HepG2 (cell line): ENCODE measurements around the gene SLC9C2. TPM values are rescaled to one million over a fixed set of nuclear protein-coding genes. Genes with fewer than 3 reads are reported as not detected.

Source experiments
- ATAC-seq: fragments of 200-7000 bp; cut with Tn5 transposase; 3 replicates; pipeline ENCODE4 v1.9.1; 2020; ENCODE audit warnings: mild to moderate bottlenecking, moderate library complexity
- BruUV-seq: library from RNA; stranded (reverse); fragments of 400-500 nt; replicated peaks from 2 replicates; lab custom pipeline; 2021; lab: Mats Ljungman, UMichigan
- CTCF ChIA-PET: fragments of 300-600 bp; formaldehyde crosslinking; extraction: SDS; loops from one replicate; lab custom pipeline; 2021; ENCODE audit warnings: low total read pairs, inconsistent platforms, low intra/inter-chr PET ratio; lab: Yijun Ruan, JAX
- POLR2A ChIA-PET: fragments of 350-600 bp; sonication (Branson Sonifier 250); formaldehyde crosslinking; loops from one replicate; lab custom pipeline; 2020; ENCODE audit warnings: antibody characterized with exemption, inconsistent platforms; lab: Yijun Ruan, JAX
- DNase-seq: peaks from one replicate; pipeline ENCODE4 v3.0.0-alpha.2; 2015; ENCODE audit warnings: low spot score
- FAIRE-seq: peaks from 3 replicates; lab custom pipeline; 2011; peaks lifted over from hg19 to GRCh38; lab: Jason Lieb, UNC
- H2AFZ ChIP-seq: one replicate; pipeline ENCODE4 v1.6.1; 2011; ENCODE audit warnings: low read length, inconsistent platforms
- H3K27ac ChIP-seq: fragments of 300-600 bp; 3 replicates; pipeline ENCODE4 v1.8.0; 2011; ENCODE audit warnings: mixed run types, mild to moderate bottlenecking, mixed read lengths, low read length, inconsistent platforms; ENCODE audit not compliant: insufficient read depth; ENCODE audit errors: extremely low read length
- H3K27me3 ChIP-seq, 2 experiments: fragments of 200-600 bp in 1 of 2; 2 replicates in 1 of 2; 3 replicates in 1 of 2; pipeline versions ENCODE4 v1.6.0 to v1.8.0; 2011; ENCODE audit warnings: low read length in 2 of 2, mild to moderate bottlenecking in 2 of 2, moderate library complexity in 2 of 2, inconsistent platforms in 1 of 2; ENCODE audit not compliant: insufficient read depth in 2 of 2, control insufficient read depth in 1 of 2
- H3K36me3 ChIP-seq, 2 experiments: fragments of 200-600 bp in 1 of 2; replicated peaks in 1 of 2; 2 replicates in 1 of 2; 3 replicates in 1 of 2; pipeline versions ENCODE4 v1.5.1 to v1.8.0; 2011; ENCODE audit warnings: low read length in 2 of 2, inconsistent platforms in 1 of 2; ENCODE audit not compliant: insufficient read depth in 2 of 2, control insufficient read depth in 1 of 2
- H3K4me1 ChIP-seq: 2 replicates; pipeline ENCODE4 v1.5.1; 2012; ENCODE audit warnings: low read length, inconsistent platforms; ENCODE audit not compliant: insufficient read depth
- H3K4me2 ChIP-seq: 2 replicates; pipeline ENCODE4 v1.6.0; 2011; ENCODE audit warnings: low read depth, low read length, inconsistent platforms
- H3K4me3 ChIP-seq, 3 experiments: fragments of 200-600 bp in 1 of 3; sonication (generic), shearing (Covaris generic) in 1 of 3; replicated peaks in 1 of 3; 2 replicates each; pipeline ENCODE4 v1.5.1; 2011 to 2016; ENCODE audit warnings: low read length in 3 of 3, inconsistent platforms in 2 of 3, low read depth in 2 of 3, mild to moderate bottlenecking in 2 of 3, control low read depth in 1 of 3, mixed read lengths in 1 of 3; ENCODE audit not compliant: insufficient read depth in 1 of 3
- H3K79me2 ChIP-seq: one replicate; pipeline ENCODE4 v1.6.1; 2011; ENCODE audit warnings: low read length, inconsistent platforms; ENCODE audit not compliant: insufficient read depth
- H3K9ac ChIP-seq: 2 replicates; pipeline ENCODE4 v1.6.0; 2011; ENCODE audit warnings: mild to moderate bottlenecking, low read depth, low read length, inconsistent platforms; ENCODE audit not compliant: insufficient read depth
- H3K9me3 ChIP-seq: 2 replicates; pipeline ENCODE4 v1.5.1; 2012; ENCODE audit warnings: mild to moderate bottlenecking, low read length
- H4K20me1 ChIP-seq: 2 replicates; pipeline ENCODE4 v1.6.0; 2011; ENCODE audit warnings: inconsistent platforms, mild to moderate bottlenecking, low read length, moderate library complexity; ENCODE audit not compliant: insufficient read depth
- BRD4 ChIP-seq: sonication (generic); formaldehyde crosslinking; IDR thresholded peaks from 2 replicates; pipeline ENCODE4 v1.4.0; 2020; ENCODE audit warnings: missing genetic modification reagents
- CREB3 ChIP-seq: sonication (generic); formaldehyde crosslinking; IDR thresholded peaks from 2 replicates; pipeline ENCODE4 v1.5.0; 2020; ENCODE audit warnings: missing genetic modification reagents
- EEA1 ChIP-seq: sonication (generic); formaldehyde crosslinking; IDR thresholded peaks from 2 replicates; pipeline ENCODE4 v1.5.1; 2020; ENCODE audit warnings: mild to moderate bottlenecking, missing genetic modification reagents, borderline replicate concordance
- FOXK2 ChIP-seq: fragments of 450-650 bp; IDR thresholded peaks from 2 replicates; pipeline ENCODE4 v1.6.1; 2016
- HDAC2 ChIP-seq: sonication (generic); formaldehyde crosslinking; IDR thresholded peaks from 2 replicates; pipeline ENCODE4 v1.4.0; 2020; ENCODE audit warnings: missing genetic modification reagents
- HNF1A ChIP-seq, 2 experiments: sonication (generic) in 1 of 2; formaldehyde crosslinking in 1 of 2; IDR thresholded peaks; 2 replicates each; pipeline versions ENCODE4 v1.4.0 to v1.6.1; 2016 to 2020; ENCODE audit warnings: borderline replicate concordance in 1 of 2, low read depth in 1 of 2, mild to moderate bottlenecking in 1 of 2, missing genetic modification reagents in 1 of 2
- KLF9 ChIP-seq: IDR thresholded peaks from 2 replicates; pipeline ENCODE4 v1.6.1; 2016; ENCODE audit warnings: low read depth
- PAF1 ChIP-seq: IDR thresholded peaks from 2 replicates; pipeline ENCODE4 v1.6.1; 2016; ENCODE audit warnings: missing genetic modification reagents, missing compliant biosample characterization
- PTBP1 ChIP-seq: fragments of 200-400 bp; formaldehyde crosslinking; IDR thresholded peaks from 2 replicates; pipeline ENCODE4 v1.6.1; 2018; ENCODE audit warnings: low read length, low read depth; ENCODE audit not compliant: poor library complexity, severe bottlenecking
- RARG ChIP-seq: sonication (generic); formaldehyde crosslinking; IDR thresholded peaks from 2 replicates; pipeline ENCODE4 v1.4.0; 2020; ENCODE audit warnings: low read depth, mild to moderate bottlenecking, missing genetic modification reagents
- REL ChIP-seq: sonication (generic); formaldehyde crosslinking; conservative IDR thresholded peaks from 2 replicates; pipeline ENCODE4 v1.8.0; 2022; ENCODE audit warnings: mild to moderate bottlenecking, missing genetic modification reagents, moderate library complexity
- TBX2 ChIP-seq: sonication (generic); formaldehyde crosslinking; IDR thresholded peaks from 2 replicates; pipeline ENCODE4 v1.5.0; 2020; ENCODE audit warnings: missing genetic modification reagents, mild to moderate bottlenecking, borderline replicate concordance
- ZNF253 ChIP-seq: sonication (generic); formaldehyde crosslinking; IDR thresholded peaks from 2 replicates; pipeline ENCODE4 v1.8.0; 2022; ENCODE audit warnings: mild to moderate bottlenecking, missing genetic modification reagents, borderline replicate concordance
- ZNF609 ChIP-seq: sonication (generic); formaldehyde crosslinking; IDR thresholded peaks from 2 replicates; pipeline ENCODE4 v1.4.0; 2020; ENCODE audit warnings: mild to moderate bottlenecking, missing genetic modification reagents, borderline replicate concordance
- in situ Hi-C: cut with HindIII; loops from 2 replicates; pipeline ENCODE4 v1.10.0; 2017; ENCODE audit warnings: low pct_unique_long_range_greater_than_20kb; ENCODE audit not compliant: extremely low pct_ligation_motif_present
- intact Hi-C: fragments of 100-400 bp; cut with micrococcal nuclease; formaldehyde crosslinking; loops from one replicate; pipeline ENCODE4 v1.10.0; 2022; ENCODE audit not compliant: unreplicated experiment
- polyA plus RNA-seq, 8 experiments: library from polyadenylated mRNA; depleted of rRNA in 3 of 8; stranded (reverse) in 7 of 8; unstranded in 1 of 8; fragments of >200 nt; fragmentation: Illumina TruSeq in 4 of 8; extraction: Trizol in 4 of 8; gene quantifications; 2 replicates each; pipeline versions ENCODE4 v1.2.1 to v1.2.3, GENCODE V29; 2011 to 2016; ENCODE audit warnings: low read depth in 4 of 8, missing spikeins in 1 of 8, mixed read lengths in 1 of 8; ENCODE audit not compliant: insufficient read depth in 1 of 8
- total RNA-seq, 5 experiments: library from RNA; depleted of rRNA; stranded (reverse); fragments of >200 nt; fragmentation: Illumina TruSeq; extraction: Trizol; gene quantifications; 2 replicates each; pipeline ENCODE4 v1.2.3, GENCODE V29; 2016; ENCODE audit warnings: low read depth in 1 of 5

The SLC9C2 gene
- total and polyA plus RNA-seq, 2 of the 13 experiments (the other 11 are each of a cell fraction or from before 2014, with no cell fraction given), result 0.03 TPM; not detected in 1

- no peaks in the 10 kb centered on the region for H3K9me3 ChIP-seq
- H3K4me1 ChIP-seq, result no peaks in the 10 kb centered on the region
- ATAC-seq (no peak), FAIRE-seq (no peak), DNase-seq (no peak)
- ChIA-PET POLR2A (no interaction called here), CTCF (no interaction called here)
- no peak overlapping the region for H3K27ac ChIP-seq
- H3K36me3 ChIP-seq, result no peaks in the 10 kb centered on the region
- H2AFZ ChIP-seq, result no peak overlapping the region
- no peaks in the 10 kb centered on the region for H4K20me1 ChIP-seq
- no peaks in the 10 kb centered on the region for H3K27me3 ChIP-seq
- BruUV-seq, result no TSS peak
- no peak overlapping the region for H3K9ac ChIP-seq
- intact Hi-C loops, result no loop called here
- no peak overlapping the region for H3K4me3 ChIP-seq
- H3K4me2 ChIP-seq, result no peak overlapping the region
- H3K79me2 ChIP-seq, result no peaks in the 10 kb centered on the region
- in situ Hi-C loops, result no loop called here
- TF ChIP-seq RARG (CRISPR knock-in tag), result no peak
- no peak for TF ChIP-seq PTBP1
- no peak for TF ChIP-seq ZNF253 (CRISPR knock-in tag)
- TF ChIP-seq CREB3 (CRISPR knock-in tag), result no peak
- no peak for TF ChIP-seq HNF1A (IDR thresholded peaks at IDR 0.05; ENCODE audit: low read depth)
- no peak for TF ChIP-seq HNF1A (CRISPR knock-in tag; IDR thresholded peaks at IDR 0.05; ENCODE audit: borderline replicate concordance)
- TF ChIP-seq TBX2 (CRISPR knock-in tag), result no peak
- TF ChIP-seq PAF1 (CRISPR knock-in tag), result no peak
- TF ChIP-seq REL, result no peak
- no peak for TF ChIP-seq HDAC2 (CRISPR knock-in tag)
- no peak for TF ChIP-seq BRD4 (CRISPR knock-in tag)
- no peak for TF ChIP-seq ZNF609 (CRISPR knock-in tag)
- TF ChIP-seq KLF9 (CRISPR knock-in tag), result no peak
- TF ChIP-seq EEA1, result no peak
- no peak for TF ChIP-seq FOXK2
These were observed 70.6 kb downstream of the SLC9C2 start for GRCh38 chr1:173532237-173532636.
